ENCODE measurements around the gene FRY.

- no peak for TF ChIP-seq POLR2A (IDR thresholded peaks at IDR 0.05; ENCODE audit: low read depth, low read length)
- TF ChIP-seq POLR2AphosphoS5 (IDR thresholded peaks at IDR 0.05; ENCODE audit: low read depth, low read length) = no peak
- no peak for TF ChIP-seq TAF1 (IDR thresholded peaks at IDR 0.05; ENCODE audit: low read depth, low read length)
- TF ChIP-seq PAX5 (IDR thresholded peaks at IDR 0.05; ENCODE audit: insufficient read depth, low read length, severe bottlenecking) = no peak
Measured at GRCh38 chr13:32245555-32245954, 214.0 kb downstream of the FRY start.

All from GM12891 (cell line).